GM18508 (cell line): ENCODE measurements around the gene ASXL3.

Experiments used
- ATAC-seq: cut with Tn5 transposase; IDR thresholded peaks from one replicate; pipeline ENCODE4 v1.9.1; 2021; ENCODE audit warnings: moderate number of reproducible peaks; ENCODE audit not compliant: insufficient read depth, unreplicated experiment

ASXL3 gene

DNA sequence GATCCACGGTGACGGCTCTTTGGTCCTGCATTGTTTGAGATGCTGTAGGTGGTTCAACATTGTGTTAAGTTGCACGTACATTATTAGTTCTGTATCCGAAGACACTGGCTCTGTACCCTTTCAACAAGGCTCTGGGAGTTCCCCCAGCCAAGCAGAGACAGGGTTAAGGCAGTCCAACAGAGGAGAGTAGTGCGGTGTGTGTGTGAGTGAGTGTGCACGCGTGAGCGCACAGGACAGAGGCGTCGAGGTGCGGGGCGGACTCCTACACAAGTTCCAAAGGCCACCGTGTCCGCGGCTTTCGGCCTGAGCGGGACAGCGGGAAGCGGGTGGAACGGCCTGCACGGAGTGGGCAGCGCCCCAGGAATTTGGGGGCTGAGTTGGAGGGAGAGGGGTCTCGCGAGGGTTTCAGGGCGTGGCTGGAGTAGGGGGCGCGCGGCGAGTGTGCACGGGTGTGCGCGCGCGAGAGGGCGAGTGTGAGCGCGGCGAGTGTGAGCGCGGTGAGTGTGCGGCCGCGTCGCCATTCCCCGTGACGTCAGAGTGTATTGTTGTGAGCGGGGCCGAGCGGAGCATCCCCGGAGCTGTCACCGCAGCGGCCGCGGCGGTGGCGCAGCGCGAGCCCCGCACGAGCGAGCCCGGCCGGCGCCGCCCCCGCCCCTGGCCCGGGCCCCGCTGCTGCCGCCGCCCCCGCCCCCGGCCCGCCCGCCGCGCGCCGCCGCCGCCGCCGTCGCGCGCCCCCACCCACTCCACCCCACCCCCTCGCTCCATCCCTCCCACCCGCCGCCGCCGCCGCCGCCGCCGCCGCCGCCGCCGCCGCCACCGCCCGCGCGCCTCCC, at the start of gene ASXL3:
ASXL3 (plus strand) TSS at position 535 of the 833 bp plus-strand sequence. CDS start 413 bp downstream, outside the sequence.
- ATAC-seq: no peak

DNA sequence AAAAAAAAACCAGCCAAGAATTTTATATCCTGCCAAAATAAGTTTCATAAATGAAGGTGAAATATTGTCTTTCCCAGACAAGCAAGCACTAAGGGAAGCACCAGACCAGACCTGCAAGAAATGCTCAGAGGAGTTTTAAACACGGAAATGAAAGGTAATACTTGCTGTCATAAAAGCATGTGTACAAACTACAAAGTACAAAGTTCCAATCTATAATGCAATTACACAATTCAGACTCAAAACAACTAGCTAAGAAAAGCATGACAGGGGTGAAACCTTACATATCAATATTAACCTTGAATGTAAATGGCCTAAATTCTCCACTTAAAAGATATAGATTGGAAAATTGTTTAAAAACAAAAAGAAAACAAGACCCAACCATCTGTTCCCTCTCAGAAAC, 45.0 kb upstream of the ASXL3 start:
- ATAC-seq: no peak

DNA sequence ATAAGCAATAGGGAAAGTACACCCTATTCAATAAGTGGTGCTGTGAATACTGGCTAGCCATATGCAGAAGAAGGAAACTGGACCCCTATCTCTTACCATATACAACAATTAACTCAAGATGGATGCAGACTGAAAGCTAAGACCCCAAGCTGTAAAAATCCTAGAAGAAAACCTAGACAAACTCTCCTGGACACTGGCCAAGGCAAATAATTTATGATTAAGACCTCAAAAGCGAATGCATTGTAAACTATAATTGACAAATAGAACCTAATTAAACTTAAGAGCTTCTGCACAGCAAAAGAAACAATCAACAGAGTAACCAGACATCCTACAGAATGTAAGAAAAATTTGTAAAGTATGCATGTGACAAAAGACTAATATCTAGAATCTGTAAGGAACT, 41.1 kb upstream of the ASXL3 start:
- ATAC-seq: no peak

DNA sequence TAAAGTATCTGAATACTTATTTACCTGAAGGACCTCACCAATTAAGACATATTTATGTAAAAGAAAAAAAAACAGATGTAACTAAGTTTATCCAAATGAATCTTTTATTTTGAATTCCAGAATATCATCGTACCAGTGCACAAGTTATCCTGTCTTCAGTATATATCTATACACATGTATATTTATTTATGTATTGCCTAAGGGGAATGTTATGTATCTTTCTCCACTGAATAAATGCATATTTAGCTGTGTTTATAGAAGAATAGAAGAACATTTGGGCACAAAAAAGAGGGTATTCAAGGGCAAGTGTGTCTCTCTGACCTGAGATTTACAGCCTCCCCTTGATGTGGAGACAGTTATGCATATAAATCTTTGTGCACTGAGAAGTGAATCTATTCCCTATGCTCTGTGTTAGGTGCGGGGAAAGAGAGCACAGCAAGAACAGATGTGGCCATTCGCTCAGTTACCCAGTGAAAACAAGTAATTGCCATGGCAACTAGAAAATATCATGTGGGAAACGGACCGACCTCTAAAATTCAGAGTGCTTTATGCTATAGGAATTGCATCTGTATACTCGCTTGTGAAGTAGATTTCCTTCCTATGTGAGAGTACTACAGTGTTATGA, 39.5 kb upstream of the ASXL3 start:
- ATAC-seq: no peak

DNA sequence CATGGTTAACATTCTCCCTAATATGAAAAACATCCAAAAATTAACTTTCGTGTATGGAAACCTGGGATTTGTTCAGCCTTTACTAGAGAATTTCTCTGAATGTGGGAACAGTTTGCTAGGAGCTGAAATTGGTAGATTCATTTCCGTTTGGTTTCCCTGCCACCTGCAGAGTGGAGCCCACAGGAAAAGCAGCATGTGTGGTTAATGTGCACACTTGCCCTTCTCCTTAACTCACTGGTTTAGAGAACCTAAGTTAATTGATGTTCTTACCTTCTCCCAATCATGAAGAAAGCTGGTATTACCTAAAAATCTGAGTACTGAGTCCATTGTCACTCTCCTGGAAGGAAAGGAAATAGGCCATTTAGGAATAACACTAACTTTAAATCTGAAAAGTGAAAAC, 37.6 kb upstream of the ASXL3 start:
- no peak for ATAC-seq

DNA sequence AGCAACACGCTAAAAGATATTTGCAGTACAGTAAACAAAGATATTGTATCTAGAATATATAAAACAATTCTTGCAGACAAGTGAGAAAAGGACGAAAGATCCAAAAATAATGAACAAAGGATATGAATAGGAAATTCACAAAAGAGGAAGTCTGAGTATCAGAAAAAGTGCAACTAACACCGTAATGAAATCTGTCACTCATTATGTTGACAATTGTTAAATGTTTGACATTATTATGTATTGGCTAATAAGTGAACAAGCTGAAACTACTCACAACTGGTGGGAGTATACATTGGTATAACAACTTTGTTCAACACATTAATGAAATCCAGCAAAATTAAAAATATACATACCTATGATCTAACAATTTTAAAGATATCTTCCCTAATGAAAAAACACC, 36.7 kb upstream of the ASXL3 start:
- no peak for ATAC-seq

DNA sequence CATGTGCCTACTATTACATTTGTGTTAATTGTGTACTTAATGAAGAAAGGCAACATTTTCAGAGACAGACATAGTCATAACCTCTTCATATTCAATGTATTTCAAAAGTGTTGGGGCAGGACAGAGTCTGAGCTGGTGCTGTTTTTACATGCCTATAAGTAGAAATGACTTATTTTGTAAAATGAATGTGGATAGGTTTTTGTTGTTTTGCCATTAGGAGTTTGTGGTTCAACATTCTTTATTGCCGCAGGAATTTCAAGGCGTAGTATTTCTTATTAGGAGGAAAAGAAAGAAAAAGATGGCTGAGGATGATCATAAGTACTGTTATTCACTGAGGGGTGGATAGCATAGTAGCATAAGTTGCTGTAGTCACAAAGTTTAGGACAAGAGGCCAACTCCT, 21.2 kb upstream of the ASXL3 start:
- no peak for ATAC-seq

DNA sequence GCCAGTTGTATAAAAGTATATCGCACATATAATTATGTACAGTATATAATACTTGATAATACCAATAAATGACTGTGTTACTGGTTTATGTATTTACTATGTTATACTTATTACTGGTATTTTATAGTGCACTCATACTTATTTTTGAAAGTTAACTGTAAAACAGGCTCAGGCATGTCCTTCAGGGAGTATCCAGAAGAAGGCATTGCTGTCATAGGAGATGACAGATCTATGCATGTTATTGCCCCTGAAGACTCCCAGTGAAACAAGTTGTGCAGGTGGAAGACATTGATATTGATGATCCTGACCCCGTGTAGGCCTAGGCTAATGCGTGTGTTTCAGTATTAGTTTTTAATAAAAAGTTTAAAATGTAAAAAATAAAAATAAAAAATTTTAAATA, 20.3 kb upstream of the ASXL3 start:
- no peak for ATAC-seq

DNA sequence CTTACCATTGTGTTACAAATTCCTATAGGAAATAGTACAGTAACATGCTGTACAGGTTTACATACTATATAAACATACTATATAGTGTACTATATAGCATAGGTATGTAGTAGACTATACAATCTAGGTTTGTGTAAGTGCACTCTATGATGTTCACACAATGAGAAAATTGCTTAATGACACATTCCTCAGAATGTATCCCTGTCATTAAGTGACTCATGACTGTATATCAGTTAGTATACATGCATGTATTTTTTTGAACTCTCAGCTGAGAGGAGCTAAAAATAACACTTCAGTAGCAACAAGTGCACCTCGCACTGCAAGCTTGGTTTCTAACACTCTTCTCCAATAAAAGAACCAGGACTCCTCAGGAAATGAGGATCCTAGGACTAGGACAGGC, 19.5 kb upstream of the ASXL3 start:
- no peak for ATAC-seq

DNA sequence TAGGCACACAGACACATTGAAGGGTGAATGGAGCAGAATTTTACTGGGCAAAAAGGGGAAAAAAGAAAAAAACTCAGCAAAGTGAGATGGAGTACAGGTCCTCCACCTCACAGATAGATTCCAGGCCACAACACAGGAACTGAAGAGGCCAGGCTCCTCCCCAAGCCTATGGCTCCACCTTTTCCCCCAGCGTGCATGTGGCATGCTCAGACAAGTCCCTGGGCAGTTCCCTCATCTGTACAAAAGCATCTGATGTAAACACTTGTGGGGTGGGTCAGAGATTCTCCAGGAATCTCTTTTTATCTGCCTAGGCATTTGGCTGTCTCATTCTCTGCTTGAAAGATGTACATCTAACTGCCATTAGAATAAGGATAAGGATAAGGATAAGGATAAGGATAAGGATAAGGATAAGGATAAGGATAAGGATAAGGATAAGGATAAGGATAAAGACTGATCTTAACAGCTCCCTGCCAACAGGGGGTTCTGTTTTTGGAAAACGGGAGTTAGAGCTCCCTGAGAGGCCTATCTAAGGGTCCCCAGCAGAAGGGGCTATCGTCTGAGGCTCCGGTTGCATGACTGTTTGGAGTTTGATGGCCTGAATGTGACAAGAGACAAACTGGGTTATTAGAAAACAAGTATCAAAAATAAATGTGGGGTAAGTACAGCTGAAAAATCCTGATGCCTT, 17.2 kb upstream of the ASXL3 start:
- ATAC-seq: peak; percentile 73

DNA sequence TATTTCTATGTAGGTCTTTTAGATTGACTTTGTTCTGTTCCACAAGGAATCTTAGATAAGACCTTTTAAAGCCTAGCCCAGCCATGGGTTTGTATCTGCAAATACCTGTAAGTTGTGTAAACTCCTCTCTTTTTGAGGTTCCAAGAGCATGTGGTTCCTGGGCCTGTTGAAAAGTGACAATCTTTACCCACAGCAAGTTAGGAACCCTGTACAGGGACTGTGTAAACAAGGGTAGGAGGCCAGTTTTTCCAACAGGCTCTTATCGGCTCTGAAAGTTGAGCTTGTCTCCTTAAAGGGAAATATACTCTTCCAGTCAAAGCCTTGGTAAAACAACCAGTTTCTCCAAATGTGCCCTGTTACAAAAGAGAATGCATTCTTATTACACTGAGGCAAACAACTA, 15.3 kb upstream of the ASXL3 start:
- ATAC-seq: no peak

DNA sequence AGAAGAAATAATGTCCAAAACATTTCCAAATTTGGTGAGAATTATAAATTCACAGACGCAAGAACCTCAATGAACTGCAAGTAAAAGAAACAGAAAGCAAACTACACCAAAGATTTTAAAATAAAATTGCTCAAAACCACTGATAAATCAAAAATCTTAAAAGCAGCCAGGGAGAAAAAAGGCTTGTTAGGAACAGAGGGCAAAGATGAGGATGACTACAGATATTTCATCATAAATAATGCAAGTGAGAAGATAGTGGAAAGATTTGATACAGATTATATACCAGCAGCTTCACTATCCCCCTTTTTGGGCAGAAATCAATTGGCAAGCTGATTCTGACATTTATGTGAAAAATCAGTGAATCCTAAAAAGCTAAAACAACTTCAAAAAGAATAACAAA, 10.3 kb upstream of the ASXL3 start:
- no peak for ATAC-seq

DNA sequence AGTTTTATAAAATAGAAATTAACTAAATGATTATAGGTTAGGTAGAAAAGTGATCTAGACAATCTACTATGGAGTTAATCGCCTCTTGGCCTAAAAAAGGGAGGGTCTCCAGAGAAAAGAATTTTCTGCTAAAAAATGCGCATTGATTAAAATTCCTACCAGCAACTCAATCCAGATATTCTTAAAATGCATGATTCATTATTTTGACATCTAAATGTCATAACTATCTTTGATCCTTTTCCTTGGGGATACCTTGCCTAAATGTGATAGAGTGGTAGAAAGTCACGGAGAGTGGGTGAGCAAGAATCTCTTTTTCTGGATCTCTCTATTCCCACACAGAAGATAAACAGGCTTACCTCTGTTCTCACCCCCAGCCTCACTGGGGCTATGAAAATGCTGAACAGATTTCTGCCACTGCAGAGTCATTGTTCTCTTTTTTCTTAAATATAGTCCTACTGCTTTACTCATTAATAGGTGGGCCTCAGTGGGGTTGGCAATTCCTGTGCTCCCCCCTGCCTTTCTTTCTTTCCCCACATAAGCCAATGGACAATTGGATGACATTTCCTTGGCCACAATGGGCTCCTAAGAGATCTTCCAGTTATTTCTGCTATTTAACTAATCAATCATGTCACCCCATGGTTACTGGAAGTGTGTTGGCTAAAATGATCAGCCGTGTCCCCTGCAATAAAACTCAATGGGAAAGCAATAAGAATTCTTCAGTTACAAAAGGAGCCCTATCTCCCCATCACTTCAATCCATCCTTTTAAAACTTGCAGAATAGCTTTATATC, 5.8 kb upstream of the ASXL3 start:
- no peak for ATAC-seq

DNA sequence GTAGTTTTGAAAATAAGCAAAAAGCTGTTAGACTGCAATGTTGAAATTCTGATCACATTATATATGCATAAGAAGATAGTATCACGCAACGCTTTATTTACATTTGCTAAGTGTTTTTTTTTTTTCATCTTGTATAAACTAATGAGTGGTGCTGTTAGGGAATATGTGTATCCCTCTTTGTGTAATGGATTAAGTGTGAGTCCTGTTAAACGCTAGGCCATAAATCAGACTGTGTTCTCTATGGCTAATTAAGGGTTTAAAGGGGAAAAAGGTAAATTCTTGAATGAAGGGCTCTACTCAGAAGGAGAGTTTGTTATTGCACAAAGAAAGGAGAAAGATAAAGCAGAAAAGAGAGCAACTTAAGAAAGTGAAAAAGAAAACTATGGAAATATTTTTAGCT, 4.8 kb upstream of the ASXL3 start:
- ATAC-seq: no peak

DNA sequence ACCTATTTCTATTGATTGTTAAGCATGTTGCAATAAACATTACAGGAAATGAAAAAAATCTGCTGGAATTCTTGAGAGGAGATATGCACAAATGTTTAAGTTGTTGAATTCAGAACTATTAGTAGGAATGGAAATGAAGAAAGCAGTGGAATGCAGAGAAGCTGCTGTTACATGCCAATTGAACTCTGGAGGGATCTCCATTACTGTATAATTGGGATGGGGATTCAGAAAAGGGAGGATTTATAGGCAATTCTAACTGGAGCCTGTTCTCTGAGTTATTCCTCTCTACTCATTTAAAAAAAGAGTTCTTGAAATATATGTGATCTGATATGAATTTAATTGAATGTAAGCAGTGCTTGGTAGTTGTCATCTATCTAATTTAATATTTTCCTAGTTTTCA, 2.6 kb upstream of the ASXL3 start:
- ATAC-seq: no peak

DNA sequence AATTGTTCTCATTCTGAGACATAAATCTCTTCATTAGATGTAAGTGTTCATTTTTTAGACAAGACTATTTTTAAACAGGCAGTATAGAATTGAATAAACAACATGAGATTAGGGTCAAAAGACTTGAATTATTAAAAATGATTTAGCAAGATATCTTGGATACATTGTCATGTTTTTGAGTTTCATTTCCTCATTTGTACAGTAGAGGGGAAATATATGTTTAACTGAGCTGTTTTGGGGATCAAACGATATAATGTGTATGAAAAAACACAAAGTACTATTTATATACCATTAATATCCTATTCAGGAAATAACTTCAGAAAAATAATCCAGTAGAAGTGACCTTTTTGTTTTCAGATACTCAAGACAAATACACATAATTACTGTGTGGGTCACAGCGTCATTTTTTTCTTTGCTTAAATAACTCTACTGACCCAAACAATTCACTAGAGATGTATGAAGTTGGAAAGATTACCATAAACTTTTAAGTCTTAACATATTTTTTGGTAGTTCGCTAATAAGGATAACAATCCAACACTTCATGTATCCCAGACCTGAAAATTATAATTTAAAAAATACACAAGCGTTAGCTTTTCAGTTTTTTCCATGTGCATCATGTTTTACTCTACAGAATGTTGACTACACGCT, 896 bp upstream of the ASXL3 start:
- no peak for ATAC-seq

DNA sequence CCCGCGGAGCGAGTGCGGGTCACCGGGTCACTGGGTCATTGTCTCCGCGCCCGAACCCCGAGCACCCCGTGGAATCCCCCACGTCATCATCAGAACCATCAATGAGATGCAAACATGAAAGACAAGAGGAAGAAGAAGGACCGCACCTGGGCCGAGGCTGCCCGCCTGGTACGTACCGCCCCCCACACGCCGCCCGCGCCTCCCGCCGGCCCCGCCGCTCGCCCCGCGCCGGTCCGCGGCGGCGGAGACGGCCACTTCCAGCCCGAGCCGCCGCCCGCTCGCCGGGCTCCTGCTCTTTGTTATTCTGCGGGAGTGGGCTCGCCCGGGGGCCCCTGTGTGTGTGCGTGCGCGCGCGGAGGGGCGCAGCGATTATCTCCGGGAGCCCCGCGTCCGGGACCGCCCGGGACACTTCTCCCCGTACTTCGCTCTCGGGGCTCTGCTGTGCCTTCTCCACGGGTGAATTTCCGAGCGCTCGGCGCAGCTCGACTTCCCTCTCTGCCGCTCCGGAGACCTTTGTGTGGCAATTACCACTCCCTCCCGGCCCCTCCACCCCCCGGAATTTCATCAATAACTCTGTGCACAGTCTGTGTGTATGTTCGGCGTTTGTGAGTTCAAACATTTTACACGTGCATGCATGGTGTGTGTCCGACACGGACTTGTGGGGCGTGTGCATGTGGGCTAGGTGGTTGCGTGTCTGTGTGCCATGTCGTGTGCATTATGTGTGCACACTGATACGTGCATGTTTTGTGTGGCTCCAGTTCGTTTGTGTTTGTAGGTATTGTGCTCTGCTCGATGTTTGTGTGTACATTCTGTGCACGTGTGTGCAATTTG, 714 bp downstream of the ASXL3 start:
- no peak for ATAC-seq

DNA sequence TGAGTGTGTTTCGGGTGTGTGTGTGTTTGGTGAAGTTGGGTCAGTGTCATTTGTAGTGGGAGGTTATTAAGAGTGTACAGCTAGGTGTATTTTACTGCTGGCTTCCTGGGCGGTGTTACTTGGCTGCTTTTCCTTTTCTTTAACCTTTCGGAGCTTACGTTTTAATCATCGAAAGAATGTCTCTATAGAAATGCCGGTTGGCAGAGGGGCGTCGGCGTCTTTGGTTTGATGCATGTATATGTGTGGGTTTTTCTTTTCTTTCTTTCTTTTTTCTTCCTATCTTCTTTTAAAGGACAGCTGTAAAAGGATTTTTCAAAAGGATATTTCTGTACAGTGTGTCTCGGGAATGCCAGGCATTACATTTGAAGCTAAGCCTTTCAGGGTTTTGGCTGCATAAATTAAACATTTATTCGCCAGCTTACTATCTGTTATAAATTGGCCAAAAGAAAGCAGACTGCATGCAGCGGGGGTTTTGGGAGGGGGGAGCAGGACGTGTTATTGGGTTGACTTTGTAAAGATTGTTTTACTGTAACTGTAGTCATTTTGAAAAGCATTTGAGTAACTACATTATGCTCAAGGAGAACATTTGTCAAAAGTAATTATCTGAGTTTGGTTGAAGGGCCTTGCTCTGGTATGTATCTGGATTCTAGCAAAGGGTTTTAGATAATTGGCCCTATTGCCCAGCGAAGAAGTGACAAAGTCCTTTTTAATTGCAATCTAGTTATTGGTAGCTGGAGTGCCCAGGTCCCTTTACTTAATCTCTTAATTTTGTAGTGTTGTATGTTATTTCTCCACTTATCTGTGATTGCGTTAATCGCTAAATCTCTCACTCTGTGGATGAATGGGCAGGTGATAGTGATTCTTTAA, 1.6 kb downstream of the ASXL3 start:
- no peak for ATAC-seq
